Measurements from ENCODE around the gene DES.

The DES gene

GRCh38 chr2:219439506-219439905 is 21.3 kb downstream of the DES start:
- no peak for DNase-seq (ENCODE audit: low read depth)
- no peak for TF ChIP-seq CTCF (conservative IDR thresholded peaks at IDR 0.05; ENCODE audit: low read depth, low read length)
- H3K4me3 ChIP-seq (ENCODE audit: low read depth, low read length) = no peak overlapping the region

GRCh38 chr2:219440388-219441256 is 22.4 kb downstream of the DES start:
- TF ChIP-seq CTCF (conservative IDR thresholded peaks at IDR 0.05; ENCODE audit: low read depth, low read length) = no peak
- H3K4me3 ChIP-seq (ENCODE audit: low read depth, low read length) = no peak overlapping the region
- DNase-seq (ENCODE audit: low read depth) = peak; percentile 52

GRCh38 chr2:219441451-219442255 is 23.5 kb downstream of the DES start:
- no peak for TF ChIP-seq CTCF (conservative IDR thresholded peaks at IDR 0.05; ENCODE audit: low read depth, low read length)
- peak overlapping the region; percentile 59 for H3K4me3 ChIP-seq (ENCODE audit: low read depth, low read length)
- DNase-seq (ENCODE audit: low read depth) = peak; percentile 58

GRCh38 chr2:219442256-219443015 is 24.3 kb downstream of the DES start:
- no peak for DNase-seq (ENCODE audit: low read depth)
- no peak for TF ChIP-seq CTCF (conservative IDR thresholded peaks at IDR 0.05; ENCODE audit: low read depth, low read length)
- peak overlapping the region; percentile 59 for H3K4me3 ChIP-seq (ENCODE audit: low read depth, low read length)

- TF ChIP-seq CTCF (conservative IDR thresholded peaks at IDR 0.05; ENCODE audit: low read depth, low read length) = no peak
- H3K4me3 ChIP-seq (ENCODE audit: low read depth, low read length) = no peak overlapping the region
- DNase-seq (ENCODE audit: low read depth) = no peak
Measured at GRCh38 chr2:219443016-219443696, 25.0 kb downstream of the DES start.

- no peak overlapping the region for H3K4me3 ChIP-seq (ENCODE audit: low read depth, low read length)
- no peak for TF ChIP-seq CTCF (conservative IDR thresholded peaks at IDR 0.05; ENCODE audit: low read depth, low read length)
- DNase-seq (ENCODE audit: low read depth) = no peak
Measured at GRCh38 chr2:219443697-219444023, 25.5 kb downstream of the DES start.
